HG02678 (cell line): ENCODE results near the gene ARL8B.
"Not testable (repeated sequence)": the region's sequence is repeated elsewhere in the genome, so short reads cannot be mapped to it uniquely, and the experiment has no call there.

Experiments
- ATAC-seq: cut with Tn5 transposase; IDR thresholded peaks from one replicate; pipeline ENCODE4 v1.9.1; 2021; ENCODE audit warnings: mild to moderate bottlenecking, moderate library complexity; ENCODE audit not compliant: unreplicated experiment

ARL8B gene

DNA sequence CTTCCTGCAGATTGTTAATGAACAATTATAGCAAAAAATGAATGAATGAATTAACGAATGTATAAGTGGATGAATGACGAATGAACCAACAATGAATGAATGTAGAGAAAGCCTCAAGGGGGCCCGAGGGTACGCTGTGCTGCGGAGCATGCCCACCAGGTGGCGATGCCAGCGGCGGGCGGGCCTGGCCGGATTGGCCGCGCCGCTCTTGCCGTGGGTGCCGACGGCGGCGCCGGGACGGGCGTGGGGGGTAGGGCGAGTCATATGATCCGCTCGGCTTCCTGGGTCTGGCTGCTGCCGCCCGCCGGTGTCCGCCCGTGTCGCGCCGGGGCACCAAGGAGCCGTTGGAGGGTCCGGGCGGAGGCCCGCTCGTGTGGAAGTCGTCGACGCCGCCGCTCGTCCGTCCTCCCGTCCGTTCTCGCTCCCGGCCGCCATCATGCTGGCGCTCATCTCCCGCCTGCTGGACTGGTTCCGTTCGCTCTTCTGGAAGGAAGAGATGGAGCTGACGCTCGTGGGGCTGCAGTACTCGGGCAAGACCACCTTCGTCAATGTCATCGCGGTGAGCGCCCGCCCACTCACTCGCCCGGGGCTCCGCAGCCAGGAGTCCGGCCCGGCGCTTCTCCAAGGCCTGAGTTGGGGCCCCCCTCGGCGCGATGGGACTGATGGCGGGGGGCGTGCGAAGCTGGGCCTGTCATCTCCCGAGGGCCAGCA, at the start of gene ARL8B:
Gene ARL8B, plus strand, starts transcription at position 263 of the 711 bp plus-strand sequence. Its CDS starts 174 bp downstream, at position 437.
- peak; percentile 97 for ATAC-seq

GRCh38 chr3:5073374-5074085, 48.6 kb upstream of the ARL8B start:
- no peak for ATAC-seq

DNA sequence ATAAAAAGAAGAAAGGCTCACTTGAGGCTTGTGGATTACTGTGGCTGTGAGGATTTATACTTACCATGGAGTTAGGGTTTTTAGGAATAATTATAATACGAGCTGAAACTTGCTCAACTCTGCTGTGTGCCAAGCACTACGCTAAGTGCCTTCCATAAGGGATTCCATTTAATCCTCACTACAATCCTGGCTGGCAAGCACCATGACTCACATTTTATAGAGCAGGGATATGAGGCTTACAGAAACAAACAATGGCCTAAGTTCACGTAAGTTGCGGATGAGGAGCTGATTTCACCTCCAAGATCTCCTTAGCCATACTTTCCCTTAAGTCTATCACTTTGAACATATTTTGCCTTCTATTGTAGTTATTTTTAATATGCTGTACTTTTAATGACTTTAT, 43.9 kb upstream of the ARL8B start:
- no peak for ATAC-seq

DNA sequence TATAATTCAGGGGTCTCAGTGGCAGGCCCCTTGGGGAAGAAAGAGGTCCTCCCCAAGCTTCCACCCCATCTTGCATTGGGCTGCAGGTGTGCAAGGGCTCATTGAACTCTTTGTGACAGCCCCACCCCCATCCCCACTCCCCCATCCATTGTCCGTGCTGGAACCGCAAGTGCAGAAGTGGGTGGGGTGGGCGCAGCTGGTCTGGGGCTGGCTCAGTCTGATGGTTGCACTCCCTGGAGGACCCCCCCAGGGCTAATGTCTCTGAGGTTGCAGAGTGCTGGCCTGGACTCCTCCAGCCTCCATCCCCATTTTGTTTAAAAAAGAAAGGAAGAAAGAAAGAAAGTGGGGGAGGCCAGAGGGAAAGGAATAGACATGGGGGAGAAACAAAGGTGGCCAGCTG, 42.3 kb upstream of the ARL8B start:
- ATAC-seq = no peak

GRCh38 chr3:5080779-5081550, 41.1 kb upstream of the ARL8B start:
- no peak for ATAC-seq

GRCh38 chr3:5081973-5082788, 39.9 kb upstream of the ARL8B start:
- ATAC-seq = not testable (repeated sequence)

GRCh38 chr3:5082789-5083115, 39.3 kb upstream of the ARL8B start:
- no peak for ATAC-seq

DNA sequence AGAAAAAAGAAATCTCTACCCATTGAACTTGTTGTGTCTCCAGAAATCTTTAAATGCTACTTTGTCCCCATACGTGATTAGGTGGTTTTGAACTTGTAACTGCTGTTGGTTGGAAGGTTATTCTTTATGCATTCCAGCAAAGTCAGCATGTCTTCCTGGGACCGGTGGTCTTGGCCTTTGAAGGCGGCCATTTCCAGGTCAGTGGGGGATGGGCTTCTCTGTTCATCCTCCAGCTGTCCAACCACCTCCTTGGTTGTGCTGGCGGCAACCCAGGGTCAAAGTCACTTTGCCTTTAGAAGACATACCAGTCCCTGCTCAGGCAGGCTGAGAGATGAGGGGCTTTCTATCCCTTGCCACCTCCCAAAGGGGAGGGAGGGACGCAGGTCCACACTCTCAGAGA, 37.9 kb upstream of the ARL8B start:
- ATAC-seq = no peak

DNA sequence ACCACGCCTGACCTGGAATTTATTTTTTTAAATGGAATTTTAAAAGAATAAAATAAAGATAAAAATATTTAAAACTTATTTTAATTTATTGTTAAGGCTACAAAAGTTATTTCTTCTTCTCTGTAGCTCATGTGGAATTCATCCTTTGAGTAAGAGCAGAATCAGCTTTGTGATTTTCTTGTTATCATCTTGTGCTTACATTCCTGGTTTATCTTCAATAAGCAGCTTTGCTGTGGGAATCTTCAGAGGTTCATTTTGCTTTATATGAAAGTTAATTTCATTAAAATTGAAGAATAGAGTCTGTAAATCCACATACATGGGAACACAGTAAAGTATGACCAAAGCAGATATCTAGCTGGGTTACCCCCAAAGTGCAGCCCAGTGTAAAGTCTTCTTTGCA, 35.4 kb upstream of the ARL8B start:
- ATAC-seq = no peak

GRCh38 chr3:5087209-5087608, 34.9 kb upstream of the ARL8B start:
- ATAC-seq = no peak

DNA sequence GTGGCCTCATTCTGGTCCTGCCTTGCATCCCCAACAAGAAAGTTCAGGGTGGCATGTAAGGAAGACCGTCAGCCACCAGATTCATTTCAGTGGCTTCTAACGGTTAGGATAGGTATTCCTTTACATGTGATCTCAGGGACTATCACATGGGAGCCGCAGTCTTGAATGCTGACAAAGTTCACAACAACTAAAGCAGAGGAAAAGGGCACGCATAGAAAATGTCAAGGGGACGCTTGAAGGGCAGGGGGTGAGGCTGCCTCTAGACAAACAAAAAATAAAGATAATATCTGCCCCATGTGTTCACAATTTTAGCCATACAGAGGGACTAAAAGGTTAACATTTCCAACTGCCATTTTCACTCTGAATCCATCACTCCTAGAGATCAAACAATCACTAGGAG, 31.9 kb upstream of the ARL8B start:
- ATAC-seq = no peak

DNA sequence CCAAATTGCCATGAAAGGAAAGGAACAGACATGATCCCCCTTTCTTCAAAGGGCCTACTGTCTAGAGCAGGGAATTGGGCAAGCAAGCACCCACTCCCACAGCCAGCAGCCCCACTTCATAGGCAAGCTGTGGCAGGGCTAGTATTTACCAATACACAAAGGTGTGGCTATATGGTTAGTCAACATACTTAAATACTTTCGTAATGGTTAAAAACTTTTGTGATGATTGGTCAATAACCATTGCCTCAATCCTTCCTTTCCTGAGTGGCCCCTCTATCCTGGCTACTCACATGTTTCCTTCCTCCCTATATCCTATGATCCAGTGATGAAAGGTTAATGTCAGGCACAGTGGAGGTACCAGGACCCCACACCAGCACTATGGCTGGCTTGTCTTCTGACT, 30.1 kb upstream of the ARL8B start:
- ATAC-seq = no peak

DNA sequence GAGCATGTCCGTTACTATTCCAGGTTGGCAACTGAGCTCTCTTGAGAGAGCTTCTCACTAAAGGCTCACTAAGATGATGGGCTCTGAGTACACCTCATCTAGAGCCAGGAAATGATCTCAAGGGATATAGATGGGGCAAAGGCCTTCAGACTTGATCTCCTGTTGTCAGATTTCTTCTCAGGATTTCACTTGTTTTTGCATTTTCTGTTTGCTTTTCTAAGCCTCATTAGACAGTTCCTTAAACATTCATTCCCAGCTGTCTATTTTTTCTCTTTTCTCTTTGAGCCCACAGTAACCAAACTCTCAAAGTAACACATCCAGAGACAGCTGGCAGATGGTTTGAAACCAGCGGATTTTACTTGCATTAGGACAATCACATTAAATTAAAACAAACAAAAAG, 28.4 kb upstream of the ARL8B start:
- ATAC-seq = no peak

GRCh38 chr3:5095886-5096285, 26.2 kb upstream of the ARL8B start:
- ATAC-seq = no peak

DNA sequence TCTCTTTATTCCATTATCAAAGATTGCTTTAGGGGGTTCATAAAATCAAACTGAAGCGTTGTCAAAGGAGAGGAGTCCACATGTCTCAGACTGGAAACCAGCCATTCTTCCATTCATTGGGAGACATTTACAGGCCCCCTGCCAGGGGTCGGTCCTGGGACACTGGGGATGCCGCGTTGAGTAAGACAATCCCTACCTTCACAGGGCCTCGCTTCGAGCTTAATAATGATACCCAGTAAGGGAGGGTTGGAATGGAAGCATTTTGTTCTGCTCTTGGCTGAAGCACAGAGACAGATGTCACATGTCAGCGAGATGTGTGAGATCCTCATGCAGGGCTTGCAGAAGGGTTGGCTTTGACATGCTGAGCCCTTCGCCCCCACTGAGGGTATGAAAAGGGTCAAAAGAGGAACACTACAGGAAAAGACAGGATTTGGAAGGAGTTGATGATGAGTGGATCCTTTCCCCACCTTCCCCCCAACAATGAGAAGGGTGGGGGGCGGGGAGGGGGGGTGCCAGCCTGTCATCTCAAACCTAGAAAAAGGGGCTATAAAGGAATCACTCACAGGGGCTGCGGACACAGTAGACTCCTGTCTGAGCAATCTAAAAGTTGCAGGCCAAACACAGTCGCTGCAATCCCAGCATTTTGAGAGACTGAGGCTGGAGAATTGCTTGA, 25.6 kb upstream of the ARL8B start:
- ATAC-seq = no peak

DNA sequence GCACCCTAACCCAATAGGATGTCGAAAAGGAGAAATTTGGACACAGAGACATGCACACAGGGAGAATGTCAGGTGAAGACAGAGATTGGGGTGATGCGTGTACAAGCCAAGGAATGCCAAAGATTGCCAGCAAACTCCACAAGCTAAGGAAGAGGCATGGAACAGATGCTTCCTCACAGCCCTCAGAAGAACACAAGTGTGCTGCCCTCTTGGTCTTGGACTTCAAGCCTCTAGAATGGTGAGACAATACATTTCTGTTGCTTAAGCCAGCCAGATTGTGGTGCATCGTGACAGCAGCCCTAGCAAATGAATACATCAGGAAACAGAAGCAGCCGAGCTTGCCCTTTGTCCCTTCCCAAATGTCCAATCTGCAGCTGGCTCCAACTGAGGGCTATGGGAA, 23.7 kb upstream of the ARL8B start:
- ATAC-seq = no peak

- no peak for ATAC-seq
Observed at GRCh38 chr3:5102532-5102931, 19.6 kb upstream of the ARL8B start.

- ATAC-seq = no peak
Observed at GRCh38 chr3:5103743-5104142, 18.3 kb upstream of the ARL8B start.

GRCh38 chr3:5105050-5105449, 17.0 kb upstream of the ARL8B start:
- ATAC-seq = no peak

DNA sequence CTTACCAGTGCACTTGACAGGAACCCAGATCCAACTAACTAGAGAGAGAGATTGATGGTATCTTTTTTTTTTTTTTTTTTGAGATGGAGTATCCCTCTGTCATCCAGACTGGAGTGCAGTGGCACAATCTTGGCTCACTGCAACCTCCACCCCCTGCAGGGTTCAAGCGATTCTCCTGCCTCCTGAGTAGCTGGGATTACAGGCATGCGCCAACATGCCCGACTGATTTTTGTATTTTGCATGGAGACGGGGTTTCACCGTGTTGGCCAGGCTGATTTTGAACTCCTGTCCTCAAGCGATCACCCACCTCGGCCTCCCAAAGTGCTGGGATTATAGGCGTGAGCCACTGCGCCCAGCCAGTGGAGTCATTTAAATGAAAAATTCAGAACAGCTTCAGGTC, 15.7 kb upstream of the ARL8B start:
- ATAC-seq = not testable (repeated sequence)

DNA sequence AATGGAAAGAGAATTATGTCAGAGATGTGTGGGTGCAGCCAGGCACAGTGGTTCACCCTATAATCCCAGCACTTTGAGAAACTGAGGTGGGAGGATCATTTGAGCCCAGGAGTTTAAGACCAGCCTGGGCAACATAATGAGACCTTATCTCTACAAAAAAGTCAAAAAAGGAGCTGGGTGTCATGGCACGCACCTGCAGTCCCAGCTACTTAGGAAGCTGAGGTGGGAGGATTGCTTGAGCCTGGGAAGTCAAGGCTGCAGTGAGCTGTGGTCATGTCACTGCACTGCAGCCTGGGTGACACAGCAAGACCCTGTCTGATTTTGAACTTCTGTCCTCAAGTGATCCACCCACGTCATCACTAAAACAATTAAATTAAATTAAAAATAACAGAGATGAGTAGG, 15.2 kb upstream of the ARL8B start:
- ATAC-seq = not testable (repeated sequence)
